Stomach (tissue), 9 donors: ENCODE data around the gene TNRC18. TPM values are rescaled to one million over a fixed set of nuclear protein-coding genes. Genes with fewer than 3 reads are reported as not detected.
A peak's percentile ranks its signal among the peaks of the same experiment; 100 is the strongest.

Experiments used
- DNase-seq, 2 donors: peaks; one replicate each; pipeline versions ENCODE4 v3.0.0 to v3.0.0-alpha.2; 2013 to 2019
- H3K27ac ChIP-seq, 5 donors: fragments of 200-600 bp in 4 of 5; sonication (generic) in 4 of 5; one replicate each; pipeline ENCODE4 v1.5.1; 2013 to 2019; ENCODE audit warnings: mild to moderate bottlenecking in 1 of 5, moderate library complexity in 1 of 5
- H3K27me3 ChIP-seq, 3 donors: fragments of 200-600 bp; sonication (generic); one replicate each; pipeline ENCODE4 v1.5.1; 2017 to 2019; ENCODE audit warnings: mixed run types in 1 of 3
- H3K36me3 ChIP-seq, 4 donors: fragments of 200-600 bp; sonication (generic); 1 replicate in 3 of 4; 2 replicates in 1 of 4; pipeline ENCODE4 v1.5.1; 2016 to 2019
- H3K4me1 ChIP-seq, 4 donors: fragments of 200-600 bp; sonication (generic); one replicate each; pipeline ENCODE4 v1.5.1; 2016 to 2019
- H3K4me3 ChIP-seq, 4 donors: fragments of 200-600 bp; sonication (generic) in 3 of 4; one replicate each; pipeline ENCODE4 v1.5.1; 2016 to 2019; ENCODE audit warnings: mild to moderate bottlenecking in 1 of 4
- H3K9me3 ChIP-seq, 4 donors: fragments of 200-600 bp; sonication (generic); one replicate each; pipeline ENCODE4 v1.5.1; 2016 to 2019
- EP300 ChIP-seq: sonication (generic); formaldehyde crosslinking; IDR thresholded peaks from one replicate; pipeline ENCODE4 v1.6.1; 2017; ENCODE audit warnings: antibody characterized with exemption
- POLR2A ChIP-seq, 4 donors: fragments of 450-650 bp; IDR thresholded peaks; one replicate each; pipeline ENCODE4 v1.6.1; 2016; ENCODE audit warnings: antibody characterized with exemption in 4 of 4, control low read depth in 2 of 4, mild to moderate bottlenecking in 1 of 4, moderate library complexity in 1 of 4
- POLR2AphosphoS5 ChIP-seq, 3 donors: sonication (generic); formaldehyde crosslinking; IDR thresholded peaks; one replicate each; pipeline ENCODE4 v1.6.1; 2016; ENCODE audit warnings: antibody characterized with exemption in 3 of 3
- WGBS, 5 donors: extraction: QIAGEN DNeasy Blood & Tissue Kit in 3 of 5; methylation state at CpG; one replicate each; pipeline versions ENCODE4 v1.1.5 to v1.1.7; 2013 to 2018; 5-methylcytosine and 5-hydroxymethylcytosine counted together
- intact Hi-C: fragments of 100-400 bp; cut with DNase I; formaldehyde crosslinking; loops from one replicate; pipeline ENCODE4 v1.15.1; 2023; ENCODE audit warnings: low total_unique reads
- polyA plus RNA-seq, 3 donors: library from polyadenylated mRNA; stranded (reverse); fragments of 200-250 nt; gene quantifications; one replicate each; pipeline ENCODE4 v1.2.3, GENCODE V29; 2013
- total RNA-seq, 5 donors: library from RNA; depleted of rRNA; stranded (reverse); fragments of >200 nt; gene quantifications; one replicate each; pipeline versions ENCODE4 v1.1.0 to v1.2.3, GENCODE V29; 2014 to 2016
- TF ChIP-seq, protein P1 (sequence below), 7 experiments: fragments of 450-650 bp in 4 of 7; fragments of 200-600 bp in 3 of 7; sonication (generic) in 3 of 7; IDR thresholded peaks; one replicate each; pipeline ENCODE4 v1.5.1; 2016 to 2019; ENCODE audit warnings: antibody characterized with exemption in 7 of 7, control low read depth in 2 of 7, mild to moderate bottlenecking in 1 of 7
- donor health status: healthy with polysubstance abuse.
- donor health status: Bipolar disorder and iron deficiency.
- donor health status: healthy.

Gene TNRC18
- total and polyA plus RNA-seq, 8 donors: 8.5 to 463 (median 81.8) TPM

DNA sequence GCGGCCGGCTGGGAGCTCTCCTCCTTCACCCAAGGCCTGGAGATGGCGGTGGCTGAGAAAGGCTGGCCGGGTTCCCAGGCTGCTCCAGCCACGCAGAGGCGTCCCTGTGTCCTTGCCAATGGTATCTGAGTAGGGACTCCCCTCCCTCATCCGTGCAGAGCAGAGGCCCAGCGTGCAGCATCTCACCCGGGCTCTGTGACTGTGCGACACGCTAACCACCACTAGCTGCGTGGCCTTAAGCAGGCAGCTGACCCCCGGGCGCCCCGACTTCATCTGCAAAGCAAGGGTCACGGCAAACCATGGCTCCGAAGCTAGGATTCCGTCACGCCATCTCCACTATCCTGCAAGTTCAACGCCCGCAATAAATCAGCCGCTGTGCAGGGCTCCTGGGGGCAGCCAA is 47.2 kb upstream of the TNRC18 start:
- Histone ChIP-seq H3K4me1 (peaks cover 0 to 7% (median 0%) of the 10 kb centered on the region in 4 donors), H3K36me3 (no peaks in the 10 kb centered on the region), H3K9me3 (peaks cover 0 to 10% (median 2%) of the 10 kb centered on the region in 4 donors), H3K27me3 (no peaks in the 10 kb centered on the region), H3K27ac (no peak overlapping the region), H3K4me3 (no peak overlapping the region)
- 64 to 78% (median 70%) methylated on average over 15 to 22 of the region's 22 CpGs for WGBS, 5 donors
- DNase-seq: peak in 1 of 2 donors; percentile 75
- TF ChIP-seq POLR2AphosphoS5 (IDR thresholded peaks at IDR 0.05) (no peak), POLR2A (IDR thresholded peaks at IDR 0.05) (no peak), EP300 (no peak)
- TF ChIP-seq, protein P1, sequence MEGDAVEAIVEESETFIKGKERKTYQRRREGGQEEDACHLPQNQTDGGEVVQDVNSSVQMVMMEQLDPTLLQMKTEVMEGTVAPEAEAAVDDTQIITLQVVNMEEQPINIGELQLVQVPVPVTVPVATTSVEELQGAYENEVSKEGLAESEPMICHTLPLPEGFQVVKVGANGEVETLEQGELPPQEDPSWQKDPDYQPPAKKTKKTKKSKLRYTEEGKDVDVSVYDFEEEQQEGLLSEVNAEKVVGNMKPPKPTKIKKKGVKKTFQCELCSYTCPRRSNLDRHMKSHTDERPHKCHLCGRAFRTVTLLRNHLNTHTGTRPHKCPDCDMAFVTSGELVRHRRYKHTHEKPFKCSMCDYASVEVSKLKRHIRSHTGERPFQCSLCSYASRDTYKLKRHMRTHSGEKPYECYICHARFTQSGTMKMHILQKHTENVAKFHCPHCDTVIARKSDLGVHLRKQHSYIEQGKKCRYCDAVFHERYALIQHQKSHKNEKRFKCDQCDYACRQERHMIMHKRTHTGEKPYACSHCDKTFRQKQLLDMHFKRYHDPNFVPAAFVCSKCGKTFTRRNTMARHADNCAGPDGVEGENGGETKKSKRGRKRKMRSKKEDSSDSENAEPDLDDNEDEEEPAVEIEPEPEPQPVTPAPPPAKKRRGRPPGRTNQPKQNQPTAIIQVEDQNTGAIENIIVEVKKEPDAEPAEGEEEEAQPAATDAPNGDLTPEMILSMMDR (IDR thresholded peaks at IDR 0.05): no peak
- intact Hi-C loops: no loop called here

DNA sequence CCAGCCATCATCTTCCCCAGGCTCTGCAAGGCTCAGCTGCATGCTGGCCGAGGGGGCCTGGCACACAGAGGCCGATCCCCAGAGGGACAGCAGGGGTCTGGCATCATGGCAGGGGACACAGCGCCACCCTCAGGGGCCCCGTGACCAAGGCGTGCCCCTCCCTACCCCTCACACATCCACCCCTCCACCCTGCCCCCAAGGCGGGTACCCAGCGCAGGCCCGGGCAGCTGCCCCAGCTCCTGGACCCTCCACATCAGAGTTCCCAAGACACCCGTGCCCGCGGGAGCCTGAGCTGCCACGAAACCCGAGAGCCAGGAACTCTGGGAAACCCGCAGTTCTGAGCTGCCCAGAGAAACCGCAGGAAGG is 46.5 kb upstream of the TNRC18 start:
- Histone ChIP-seq H3K9me3 (peaks cover 0 to 10% (median 2%) of the 10 kb centered on the region in 4 donors), H3K27me3 (no peaks in the 10 kb centered on the region), H3K27ac (no peak overlapping the region), H3K4me1 (peaks cover 0 to 7% (median 0%) of the 10 kb centered on the region in 4 donors), H3K36me3 (no peaks in the 10 kb centered on the region), H3K4me3 (no peak overlapping the region)
- WGBS, 5 donors: 73 to 85% (median 82%) methylated on average over 14 to 15 of the region's 15 CpGs; no CpG with 5 or more reads in 1 of the 5 donors
- intact Hi-C loops: no loop called here
- DNase-seq: no peak
- TF ChIP-seq, protein P1 (IDR thresholded peaks at IDR 0.05): no peak
- TF ChIP-seq POLR2A (IDR thresholded peaks at IDR 0.05) (no peak), EP300 (no peak), POLR2AphosphoS5 (IDR thresholded peaks at IDR 0.05) (no peak)

DNA sequence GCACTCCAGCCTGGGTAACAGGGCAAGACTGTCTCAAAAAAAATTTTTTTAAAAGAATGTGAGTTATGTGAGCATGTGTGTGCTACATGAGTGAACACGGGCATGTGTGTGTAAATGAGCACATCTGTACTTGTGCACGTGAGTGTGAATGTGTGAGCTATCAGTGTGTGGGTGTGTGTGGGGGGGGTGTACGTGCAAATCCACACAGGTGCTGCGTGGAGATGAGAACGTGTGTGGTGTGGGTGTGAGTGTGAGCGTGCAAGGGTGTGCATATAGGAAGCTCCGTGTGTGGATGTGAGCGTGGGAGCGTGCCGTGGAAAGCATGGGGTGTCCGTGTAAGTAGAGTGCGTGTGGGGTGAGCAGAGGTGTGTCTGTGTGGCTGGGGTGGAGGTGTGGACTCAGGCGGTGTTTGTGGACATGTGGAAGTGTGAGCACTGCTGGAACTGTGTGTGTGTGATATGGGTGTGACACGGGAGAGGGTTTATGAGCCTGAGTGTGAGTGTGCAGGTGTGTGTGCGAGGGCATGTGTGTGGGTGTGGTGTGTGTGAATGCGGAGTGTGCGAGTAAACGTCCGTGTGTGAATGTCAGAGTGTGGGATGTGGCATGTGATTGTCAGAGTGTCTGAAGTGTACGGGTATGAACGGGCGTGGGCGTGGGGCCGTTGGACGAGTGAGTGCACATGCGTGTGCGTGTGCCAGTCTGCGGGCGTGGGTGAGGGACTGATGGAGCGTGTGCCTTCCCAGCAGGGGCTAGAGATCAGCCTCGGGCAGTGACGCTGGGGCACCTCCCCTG is 45.9 kb upstream of the TNRC18 start:
- Histone ChIP-seq H3K4me1 (peaks cover 0 to 7% (median 0%) of the 10 kb centered on the region in 4 donors), H3K27ac (no peak overlapping the region), H3K9me3 (peaks cover 0 to 10% (median 2%) of the 10 kb centered on the region in 4 donors), H3K36me3 (no peaks in the 10 kb centered on the region), H3K27me3 (no peaks in the 10 kb centered on the region), H3K4me3 (no peak overlapping the region)
- TF ChIP-seq, protein P1 (IDR thresholded peaks at IDR 0.05): no peak
- TF ChIP-seq POLR2A (IDR thresholded peaks at IDR 0.05): no peak
- TF ChIP-seq EP300: no peak
- no peak for TF ChIP-seq POLR2AphosphoS5 (IDR thresholded peaks at IDR 0.05)
- WGBS, 5 donors: 87 to 90% (median 88%) methylated on average over 29 to 32 of the region's 32 CpGs
- no peak for DNase-seq
- intact Hi-C loops: loop anchor here (10.0 kb wide), 1 partner anchor 225 kb away; no protein-coding TSS in a partner anchor

DNA sequence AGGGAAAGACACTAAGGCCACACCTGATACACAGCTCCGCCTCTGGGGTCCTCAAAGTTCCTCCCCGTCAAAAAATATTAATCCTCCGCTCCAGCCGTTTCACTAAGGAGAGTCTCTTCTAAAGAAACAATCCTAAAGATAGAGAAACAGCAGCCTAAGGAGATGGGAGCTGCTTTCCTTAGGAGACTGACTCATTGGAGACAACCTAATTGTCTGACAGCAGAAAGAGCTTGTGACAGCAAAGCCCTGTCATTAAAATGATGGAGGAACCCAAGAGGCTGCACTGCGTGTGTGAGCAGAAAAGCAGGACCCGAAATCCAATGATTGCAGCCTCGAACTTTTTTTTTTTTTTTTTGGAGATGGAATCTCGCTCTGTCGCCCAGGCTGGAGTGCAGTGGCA is 44.0 kb upstream of the TNRC18 start:
- no peak overlapping the region for H3K27ac ChIP-seq
- H3K27me3 ChIP-seq: no peaks in the 10 kb centered on the region
- H3K36me3 ChIP-seq: no peaks in the 10 kb centered on the region
- intact Hi-C loops: loop anchor here (10.0 kb wide), 1 partner anchor 223 kb away; no protein-coding TSS in a partner anchor
- H3K4me3 ChIP-seq: no peak overlapping the region
- peaks cover 0 to 7% (median 0%) of the 10 kb centered on the region in 4 donors for H3K4me1 ChIP-seq
- WGBS, 5 donors: 83 to 88% (median 87%) methylated on average over 9 of the region's 9 CpGs
- H3K9me3 ChIP-seq: peaks cover 0 to 7% (median 2%) of the 10 kb centered on the region in 4 donors
- TF ChIP-seq POLR2A (IDR thresholded peaks at IDR 0.05): no peak
- TF ChIP-seq, protein P1 (IDR thresholded peaks at IDR 0.05): no peak
- no peak for TF ChIP-seq EP300
- TF ChIP-seq POLR2AphosphoS5 (IDR thresholded peaks at IDR 0.05): no peak
- DNase-seq: no peak
